GM19455 (cell line): ENCODE results near the gene MED25.

Experiments
- ATAC-seq: cut with Tn5 transposase; IDR thresholded peaks from one replicate; pipeline ENCODE4 v1.9.1; 2021; ENCODE audit not compliant: unreplicated experiment

Gene MED25

GRCh38 chr19:49817964-49818648 is at the start of gene MED25:
MED25 (plus strand) TSS chr19:49818289; CDS start chr19:49818342, 53 bp downstream.
- peak; percentile 72 for ATAC-seq

- no peak for ATAC-seq
Observed at GRCh38 chr19:49770529-49770928, 47.6 kb upstream of the MED25 start.

GRCh38 chr19:49771674-49772139 is 46.4 kb upstream of the MED25 start:
- no peak for ATAC-seq

- ATAC-seq = no peak
Observed at GRCh38 chr19:49772850-49773432, 45.1 kb upstream of the MED25 start.

- no peak for ATAC-seq
Observed at GRCh38 chr19:49773663-49774350, 44.3 kb upstream of the MED25 start.

- ATAC-seq = no peak
Observed at GRCh38 chr19:49774969-49775368, 43.1 kb upstream of the MED25 start.

GRCh38 chr19:49775742-49776370 is 42.2 kb upstream of the MED25 start:
- ATAC-seq = no peak

- no peak for ATAC-seq
Observed at GRCh38 chr19:49776371-49776764, 41.7 kb upstream of the MED25 start.

GRCh38 chr19:49779731-49780555 is 38.1 kb upstream of the MED25 start:
- ATAC-seq = no peak

- ATAC-seq = no peak
Observed at GRCh38 chr19:49780861-49781260, 37.2 kb upstream of the MED25 start.

- ATAC-seq = no peak
Observed at GRCh38 chr19:49781394-49781793, 36.7 kb upstream of the MED25 start.

- no peak for ATAC-seq
Observed at GRCh38 chr19:49782515-49782914, 35.6 kb upstream of the MED25 start.

GRCh38 chr19:49786376-49786820 is 31.7 kb upstream of the MED25 start:
- no peak for ATAC-seq

- ATAC-seq = no peak
Observed at GRCh38 chr19:49787746-49788145, 30.3 kb upstream of the MED25 start.

GRCh38 chr19:49788857-49789256 is 29.2 kb upstream of the MED25 start:
- ATAC-seq = no peak

GRCh38 chr19:49790866-49791265 is 27.2 kb upstream of the MED25 start:
- no peak for ATAC-seq

- ATAC-seq = no peak
Observed at GRCh38 chr19:49791776-49792445, 26.2 kb upstream of the MED25 start.

GRCh38 chr19:49792829-49793560 is 25.1 kb upstream of the MED25 start:
- ATAC-seq = no peak

GRCh38 chr19:49793561-49793840 is 24.6 kb upstream of the MED25 start:
- no peak for ATAC-seq

- no peak for ATAC-seq
Observed at GRCh38 chr19:49795615-49796014, 22.5 kb upstream of the MED25 start.
